Right lobe of liver (tissue), 4 donors: ENCODE results near the gene NTN4.

ENCODE experiments used
- POLR2A ChIP-seq: fragments of 450-650 bp; IDR thresholded peaks from one replicate; pipeline ENCODE4 v1.6.1; 2017; ENCODE audit warnings: antibody characterized with exemption, mild to moderate bottlenecking
- TF ChIP-seq, protein P1 (sequence below), 4 donors: fragments of 200-600 bp in 3 of 4; fragments of 450-650 bp in 1 of 4; IDR thresholded peaks; one replicate each; pipeline versions ENCODE4 v1.5.1 to v1.8.0; 2016 to 2022; ENCODE audit warnings: antibody characterized with exemption in 4 of 4, mild to moderate bottlenecking in 2 of 4
- donor health status: DM: no; HTN: no; CAD: no.
- donor health status: DM: no; HTN: no; CAD: no.
- donor health status: DM: no; HTN: yes; CAD: no.

DNA sequence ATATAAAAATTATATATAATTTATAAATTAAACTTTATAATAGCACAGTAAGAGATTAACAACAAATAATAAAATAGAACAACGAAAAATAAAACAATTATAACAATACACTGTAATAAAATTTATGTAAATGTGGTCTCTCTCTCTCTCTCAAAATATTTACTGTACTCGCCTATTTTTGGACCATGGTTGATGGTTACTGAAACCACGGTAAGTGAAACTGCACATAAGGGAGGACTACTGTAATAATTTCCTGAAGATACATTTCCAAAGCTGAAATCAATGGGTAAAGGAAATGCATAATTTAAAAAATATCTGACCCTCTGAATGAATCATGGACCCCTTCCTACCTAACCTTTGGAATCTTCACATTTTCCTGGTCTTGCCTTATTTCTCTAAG lies 48.9 kb downstream of the NTN4 start:
- TF ChIP-seq, protein P1, sequence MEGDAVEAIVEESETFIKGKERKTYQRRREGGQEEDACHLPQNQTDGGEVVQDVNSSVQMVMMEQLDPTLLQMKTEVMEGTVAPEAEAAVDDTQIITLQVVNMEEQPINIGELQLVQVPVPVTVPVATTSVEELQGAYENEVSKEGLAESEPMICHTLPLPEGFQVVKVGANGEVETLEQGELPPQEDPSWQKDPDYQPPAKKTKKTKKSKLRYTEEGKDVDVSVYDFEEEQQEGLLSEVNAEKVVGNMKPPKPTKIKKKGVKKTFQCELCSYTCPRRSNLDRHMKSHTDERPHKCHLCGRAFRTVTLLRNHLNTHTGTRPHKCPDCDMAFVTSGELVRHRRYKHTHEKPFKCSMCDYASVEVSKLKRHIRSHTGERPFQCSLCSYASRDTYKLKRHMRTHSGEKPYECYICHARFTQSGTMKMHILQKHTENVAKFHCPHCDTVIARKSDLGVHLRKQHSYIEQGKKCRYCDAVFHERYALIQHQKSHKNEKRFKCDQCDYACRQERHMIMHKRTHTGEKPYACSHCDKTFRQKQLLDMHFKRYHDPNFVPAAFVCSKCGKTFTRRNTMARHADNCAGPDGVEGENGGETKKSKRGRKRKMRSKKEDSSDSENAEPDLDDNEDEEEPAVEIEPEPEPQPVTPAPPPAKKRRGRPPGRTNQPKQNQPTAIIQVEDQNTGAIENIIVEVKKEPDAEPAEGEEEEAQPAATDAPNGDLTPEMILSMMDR (IDR thresholded peaks at IDR 0.05) = no peak
- TF ChIP-seq POLR2A = no peak
